HG03432 (cell line): ENCODE data around the gene SEC16A.
A peak's percentile ranks its signal among the peaks of the same experiment; 100 is the strongest.

Experiments
- ATAC-seq: cut with Tn5 transposase; IDR thresholded peaks from one replicate; pipeline ENCODE4 v1.9.1; 2021; ENCODE audit warnings: mild to moderate bottlenecking, moderate library complexity; ENCODE audit not compliant: unreplicated experiment

The SEC16A gene

GRCh38 chr9:136486131-136486530 lies 3.3 kb upstream of the SEC16A start:
- no peak for ATAC-seq

GRCh38 chr9:136485049-136486045 lies 2.5 kb upstream of the SEC16A start:
- no peak for ATAC-seq

- ATAC-seq: no peak
These were observed 1.6 kb upstream of the SEC16A start for GRCh38 chr9:136484153-136485048.

- peak; percentile 57 for ATAC-seq
These were observed 831 bp upstream of the SEC16A start for GRCh38 chr9:136483589-136484152.

GRCh38 chr9:136482046-136482792 lies 621 bp downstream of the SEC16A start:
- no peak for ATAC-seq

GRCh38 chr9:136481558-136481957 lies 1.3 kb downstream of the SEC16A start:
- no peak for ATAC-seq

GRCh38 chr9:136476369-136477150 lies 6.3 kb downstream of the SEC16A start:
- no peak for ATAC-seq

GRCh38 chr9:136474974-136475865 lies 7.6 kb downstream of the SEC16A start:
- no peak for ATAC-seq

- no peak for ATAC-seq
These were observed 8.7 kb downstream of the SEC16A start for GRCh38 chr9:136474021-136474640.

GRCh38 chr9:136473354-136473721 lies 9.5 kb downstream of the SEC16A start:
- no peak for ATAC-seq

- no peak for ATAC-seq
These were observed 10.0 kb downstream of the SEC16A start for GRCh38 chr9:136472640-136473353.

GRCh38 chr9:136471802-136472487 lies 10.9 kb downstream of the SEC16A start:
- ATAC-seq: no peak

- ATAC-seq: no peak
These were observed 11.9 kb downstream of the SEC16A start for GRCh38 chr9:136470792-136471469.

GRCh38 chr9:136470356-136470755 lies 12.5 kb downstream of the SEC16A start:
- no peak for ATAC-seq

GRCh38 chr9:136467766-136468165 lies 15.1 kb downstream of the SEC16A start:
- ATAC-seq: no peak

GRCh38 chr9:136466155-136466541 lies 16.7 kb downstream of the SEC16A start:
- no peak for ATAC-seq
